ENCODE measurements around the gene DOCK2.
"Not testable (repeated sequence)": the region's sequence is repeated elsewhere in the genome, so short reads cannot be mapped to it uniquely, and the experiment has no call there.

The DOCK2 gene

DNA sequence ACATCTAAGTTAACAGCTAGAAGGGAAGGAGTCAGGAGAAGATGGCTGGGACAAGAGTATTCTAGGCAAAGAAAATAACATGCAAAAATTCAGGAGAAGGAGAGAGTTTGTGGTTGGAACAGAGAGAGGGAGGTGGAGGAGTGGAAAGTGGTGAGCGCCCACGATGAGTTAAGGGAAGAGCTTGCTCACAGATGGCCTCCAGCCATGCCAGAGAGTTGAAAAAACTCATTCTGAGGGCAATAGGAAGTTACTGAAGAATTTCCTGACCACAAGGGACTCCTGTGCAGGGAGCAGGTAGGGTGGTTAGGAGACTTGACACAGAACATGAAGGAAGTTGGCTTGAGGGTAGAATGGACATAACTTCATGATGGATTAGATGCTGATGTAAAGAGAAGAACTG, 159.7 kb downstream of the DOCK2 start:
- DNase-seq, result peak; percentile 9 to 25

DNA sequence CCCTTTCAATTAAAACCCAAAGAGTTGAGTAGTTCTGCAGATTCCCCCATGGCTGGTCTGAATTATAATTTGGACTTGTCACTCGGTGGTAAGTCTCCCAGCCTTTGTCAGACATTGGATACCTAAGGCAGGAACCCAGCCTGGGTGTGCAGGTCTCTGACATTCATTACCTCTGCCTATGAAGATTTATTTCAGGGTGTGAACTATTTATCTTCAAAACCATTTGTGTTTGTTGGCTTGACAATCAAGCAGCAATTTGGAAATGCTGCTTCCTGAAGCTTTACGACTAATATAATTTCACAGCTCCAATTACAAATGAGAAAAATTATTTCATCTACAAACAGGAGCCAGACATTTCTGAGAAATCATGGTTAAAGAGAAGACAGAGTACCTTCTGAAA, 160.5 kb downstream of the DOCK2 start:
- no peak for DNase-seq

DNA sequence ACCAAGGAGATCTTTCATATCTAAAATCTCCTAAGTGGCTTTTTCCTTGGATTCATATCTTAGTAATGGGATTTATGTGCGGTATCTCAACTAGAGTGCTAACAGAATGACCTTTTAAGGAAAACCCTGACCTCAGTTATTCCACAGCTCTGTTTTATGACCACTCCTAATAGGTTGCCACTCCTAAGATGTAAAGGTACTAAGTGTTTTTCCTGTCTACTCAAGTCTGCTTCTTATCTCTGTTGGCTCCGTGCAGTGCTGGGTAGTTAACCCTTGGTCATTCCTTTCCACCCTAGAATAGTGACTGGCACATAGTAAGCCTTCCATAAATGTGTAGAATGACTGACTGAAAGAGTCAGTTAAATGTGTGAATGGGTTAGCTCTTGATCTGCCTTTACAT, 161.4 kb downstream of the DOCK2 start:
- DNase-seq, result no peak

DNA sequence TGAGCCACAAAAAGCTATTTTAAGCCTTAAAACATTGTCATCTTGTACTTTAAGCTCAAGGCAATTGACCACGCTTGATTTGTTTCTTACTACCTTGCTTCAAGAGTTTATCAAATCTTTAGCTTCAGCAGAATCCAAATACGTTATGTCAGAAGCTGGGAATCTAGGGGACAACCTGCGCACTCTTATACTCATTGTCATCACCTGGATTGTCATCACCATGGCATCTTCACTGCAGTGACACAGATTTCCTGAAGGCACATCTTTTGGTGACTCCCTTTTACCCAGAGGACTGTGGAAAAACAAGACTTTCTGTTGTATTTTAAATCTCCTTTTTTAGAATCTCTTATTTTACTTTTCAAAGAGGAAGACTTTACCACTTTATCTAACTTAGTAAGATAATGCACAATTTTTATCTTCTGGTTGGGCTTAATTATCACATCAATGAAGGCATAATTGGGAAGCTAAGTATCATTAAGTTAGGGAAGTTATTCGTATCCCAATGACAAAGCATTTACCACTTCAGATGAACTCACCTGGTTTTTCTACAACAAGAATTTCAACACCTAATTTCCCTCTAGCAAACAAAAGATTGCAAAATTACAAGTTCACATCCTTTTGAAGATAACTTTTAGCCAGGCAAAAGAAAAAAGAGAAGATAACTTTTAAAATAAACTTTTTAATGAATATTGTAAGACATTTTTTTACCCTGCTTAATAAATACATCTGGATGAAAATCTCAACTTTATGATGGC, 162.0 kb downstream of the DOCK2 start:
- no peak for DNase-seq

GRCh38 chr5:169801324-169801777, 164.3 kb downstream of the DOCK2 start:
- no peak for DNase-seq

DNA sequence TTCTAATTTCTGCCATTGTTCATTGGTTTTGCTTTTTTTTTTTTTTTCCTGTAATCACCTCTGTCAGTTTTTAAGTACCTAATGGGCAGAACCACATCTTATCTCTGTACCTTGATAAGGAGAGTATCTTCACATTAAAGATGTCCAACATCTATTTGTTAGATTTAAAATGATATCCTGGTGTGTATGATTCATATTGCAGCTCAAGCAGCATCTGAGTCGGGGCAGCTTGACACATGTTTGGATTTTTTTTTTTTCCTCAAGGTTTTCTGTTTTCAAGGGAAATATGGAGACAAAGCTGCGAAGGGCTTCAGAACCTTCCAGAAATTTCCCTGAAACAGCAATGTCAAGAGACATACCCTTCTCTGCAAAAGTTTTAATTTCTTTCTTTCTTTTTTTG, 164.7 kb downstream of the DOCK2 start:
- no peak for DNase-seq

GRCh38 chr5:169803077-169803981, 166.3 kb downstream of the DOCK2 start:
- DNase-seq, result no peak

DNA sequence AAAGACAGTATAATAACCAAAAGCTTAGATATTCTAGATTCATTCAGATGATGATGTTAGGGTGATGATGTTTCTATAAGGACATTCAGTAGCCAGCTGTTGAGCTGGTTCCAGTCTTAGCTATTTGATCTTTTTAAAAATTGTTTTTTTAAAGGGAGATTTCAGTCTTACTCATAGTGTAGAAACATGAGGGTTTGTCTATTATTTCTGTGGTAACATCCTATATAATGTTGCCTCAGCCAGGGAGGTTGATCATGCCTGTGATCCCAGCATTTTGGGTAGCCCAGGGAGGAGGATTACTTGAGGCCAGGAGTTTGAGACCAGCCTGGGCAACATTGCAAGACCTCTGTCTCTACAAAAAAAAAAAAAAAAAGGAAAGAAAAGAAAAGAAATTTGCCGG, 167.8 kb downstream of the DOCK2 start:
- no peak for DNase-seq

DNA sequence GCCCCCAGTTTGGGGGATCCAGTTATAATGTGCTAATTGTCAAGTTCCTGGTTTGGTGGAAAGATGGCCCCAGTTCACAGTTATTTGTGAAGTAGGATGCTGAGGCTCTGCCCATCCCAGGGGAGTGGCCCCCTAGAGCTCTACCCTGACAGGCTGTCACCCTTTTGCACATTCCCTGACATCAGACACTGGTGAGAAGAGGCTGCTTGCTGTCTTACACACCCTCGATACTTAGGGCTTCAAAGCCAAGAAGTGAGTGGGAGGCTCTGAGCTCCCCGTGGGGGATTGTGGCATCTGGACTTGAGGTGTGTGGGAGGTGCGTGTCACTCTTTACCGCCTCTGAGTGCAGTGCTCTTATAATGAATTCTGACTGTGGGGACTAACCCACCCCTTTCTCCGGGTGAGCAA, 168.5 kb downstream of the DOCK2 start:
- DNase-seq, result peak; percentile 59 to 71

- no peak for DNase-seq
These were observed 169.0 kb downstream of the DOCK2 start for GRCh38 chr5:169805937-169806700.

GRCh38 chr5:169808118-169808581, 171.1 kb downstream of the DOCK2 start:
- no peak for DNase-seq

GRCh38 chr5:169808880-169809279, 171.8 kb downstream of the DOCK2 start:
- DNase-seq, result not testable (repeated sequence)

DNA sequence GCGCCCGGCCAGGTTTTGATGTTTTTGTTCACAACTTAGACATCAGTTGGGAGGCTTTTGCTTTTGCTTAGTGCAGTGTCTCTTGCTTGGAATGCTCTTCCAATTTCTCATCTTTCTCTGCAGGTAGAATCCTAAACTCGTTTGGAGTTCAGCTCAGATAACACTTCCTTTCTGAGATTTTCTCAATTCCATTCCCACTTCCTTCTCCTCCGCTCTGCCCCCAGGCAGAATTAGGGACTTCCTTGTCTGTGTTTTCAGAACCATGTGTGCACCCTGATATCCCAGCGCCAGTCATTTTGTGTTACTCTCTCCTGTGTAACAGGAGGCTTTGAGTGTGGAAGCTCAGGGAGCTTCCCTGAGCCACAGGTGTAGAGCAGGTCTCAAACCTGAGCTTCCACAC, 172.2 kb downstream of the DOCK2 start:
- no peak for DNase-seq

DNA sequence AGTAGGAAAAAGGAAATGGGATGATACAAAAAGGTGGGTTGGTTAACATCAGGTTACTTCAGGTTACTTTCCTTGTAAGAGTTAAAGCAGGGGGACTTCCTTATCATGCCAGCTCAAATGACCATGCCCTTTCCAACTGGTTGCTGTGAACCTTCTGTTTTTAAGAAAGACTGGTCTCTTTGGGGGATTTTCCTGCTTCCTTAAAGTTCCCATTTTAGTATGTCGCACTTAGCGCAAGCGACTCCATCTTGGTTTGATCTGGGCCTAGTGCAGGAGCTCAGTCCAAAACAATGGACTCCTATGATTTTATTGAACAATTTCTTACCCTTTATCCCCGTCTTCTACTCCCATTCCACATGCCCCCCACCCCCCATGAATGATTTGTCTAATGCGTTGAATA, 173.4 kb downstream of the DOCK2 start:
- DNase-seq, result no peak

DNA sequence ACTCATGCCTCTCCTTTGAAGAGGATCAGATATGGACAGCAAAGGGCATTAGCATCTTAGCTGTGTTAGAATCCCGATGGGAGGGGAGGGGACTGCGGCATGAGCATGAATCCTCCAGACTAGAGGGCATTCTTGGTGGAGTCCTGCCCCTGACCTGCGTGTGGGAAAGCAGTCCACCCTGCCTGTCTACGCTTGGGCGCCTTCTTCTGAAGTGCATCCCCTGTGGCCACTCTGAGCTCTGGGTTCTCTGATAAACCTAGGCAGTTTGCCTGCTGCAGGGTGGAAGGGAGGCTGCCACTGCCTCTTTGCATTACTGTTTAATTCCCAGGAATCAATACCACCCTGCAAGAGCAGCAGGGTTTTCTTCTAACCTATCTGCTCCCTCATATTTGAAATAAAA, 173.9 kb downstream of the DOCK2 start:
- no peak for DNase-seq

DNA sequence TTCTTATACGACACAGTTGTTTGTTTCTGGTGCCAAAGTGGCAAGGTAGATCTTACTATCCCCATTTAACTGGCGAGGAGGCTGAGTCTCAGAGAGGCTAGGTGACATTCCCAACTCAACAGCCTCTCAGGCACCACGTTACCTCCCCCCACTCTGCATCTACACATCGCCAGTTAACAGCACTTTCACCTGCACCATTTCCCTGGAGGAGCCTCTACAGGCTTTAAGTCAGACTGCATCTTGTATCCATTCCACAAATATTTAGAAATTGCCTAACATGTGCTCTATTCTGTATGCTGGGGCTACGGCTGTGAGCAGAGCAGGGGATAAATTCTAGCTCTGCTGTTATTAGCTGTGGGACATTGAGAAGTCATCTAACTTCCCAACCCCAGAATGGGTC, 174.6 kb downstream of the DOCK2 start:
- DNase-seq, result no peak

DNA sequence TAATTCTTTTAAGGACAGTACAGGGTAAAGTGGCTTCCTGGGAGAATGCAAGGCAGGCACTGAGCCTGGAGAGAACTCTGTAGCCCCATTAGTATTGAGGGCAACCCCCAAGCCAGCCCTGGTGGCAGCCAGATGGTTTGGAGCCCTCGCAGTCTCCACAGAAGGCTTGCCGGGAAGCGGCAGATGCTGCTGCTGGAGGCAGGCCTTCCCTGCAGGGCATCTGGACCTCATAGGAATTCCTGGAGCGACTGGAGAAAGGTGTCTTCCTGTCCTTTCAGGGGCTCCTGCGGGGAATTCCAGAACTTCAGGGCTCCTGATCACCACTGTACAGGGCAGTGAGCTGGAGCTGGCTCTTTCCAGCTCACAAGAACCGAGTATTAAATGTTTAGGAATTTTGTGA, 175.7 kb downstream of the DOCK2 start:
- no peak for DNase-seq

GRCh38 chr5:169814045-169814444, 177.0 kb downstream of the DOCK2 start:
- DNase-seq, result no peak

GRCh38 chr5:169814522-169814921, 177.4 kb downstream of the DOCK2 start:
- DNase-seq, result no peak

DNA sequence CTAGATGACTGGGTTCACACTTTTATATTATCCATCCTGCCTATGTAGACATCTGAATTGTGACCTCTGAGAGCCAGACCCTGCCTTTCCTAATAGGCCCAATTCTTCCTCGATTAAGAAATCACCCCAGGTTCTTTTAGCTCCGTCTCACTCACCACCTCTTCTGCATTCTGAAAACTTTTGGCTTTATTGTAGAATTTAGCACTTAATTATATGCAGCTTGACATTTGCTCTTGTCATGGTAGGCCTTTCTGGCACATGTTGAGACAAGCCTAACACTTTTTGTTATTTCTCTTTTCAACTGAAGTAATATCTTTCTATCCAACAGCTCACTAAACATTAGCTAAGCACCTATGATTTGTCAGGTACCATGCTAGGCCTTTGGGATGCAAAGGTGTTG, 180.0 kb downstream of the DOCK2 start:
- no peak for DNase-seq

GRCh38 chr5:169826618-169827017, 189.5 kb downstream of the DOCK2 start:
- DNase-seq, result no peak

GRCh38 chr5:169827769-169828168, 190.7 kb downstream of the DOCK2 start:
- no peak for DNase-seq

DNA sequence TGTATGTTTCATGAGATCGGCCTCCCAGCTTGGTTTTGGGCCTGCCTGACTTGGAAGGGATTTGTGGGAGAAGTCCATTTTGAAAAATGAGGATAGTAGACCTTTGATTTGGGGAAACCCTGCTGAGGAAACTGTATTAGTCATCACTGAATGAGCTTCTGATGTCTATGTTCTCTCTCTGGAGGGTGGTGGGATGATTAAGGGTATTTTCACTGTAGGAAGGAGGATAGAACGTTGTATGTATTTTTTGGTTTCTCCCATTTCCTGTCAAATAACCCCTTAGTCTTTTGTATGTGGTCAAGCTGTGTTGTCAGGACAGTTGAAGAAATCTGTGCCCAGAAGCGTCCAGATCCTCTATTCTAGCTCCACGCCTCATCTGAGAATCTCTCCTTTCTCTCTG, 191.3 kb downstream of the DOCK2 start:
- no peak for DNase-seq
